Progenitor cell of endocrine pancreas (in vitro differentiated cells): ENCODE measurements around the gene LDB3. TPM values are rescaled to one million over a fixed set of nuclear protein-coding genes. Genes with fewer than 3 reads are reported as not detected.
A peak's percentile ranks its signal among the peaks of the same experiment; 100 is the strongest.

Experiments used
- DNase-seq: peaks from one replicate; pipeline ENCODE4 v3.0.0; 2021; ENCODE audit warnings: low spot score; ENCODE audit not compliant: unreplicated experiment
- H3K27ac Mint-ChIP-seq: 2 replicates; pipeline ENCODE4 v1.8.0; 2021; ENCODE audit warnings: mild to moderate bottlenecking, moderate library complexity, mixed read lengths
- H3K27me3 Mint-ChIP-seq: 2 replicates; pipeline ENCODE4 v1.8.0; 2021; ENCODE audit warnings: mixed read lengths
- H3K36me3 Mint-ChIP-seq: 2 replicates; pipeline ENCODE4 v1.8.0; 2022; ENCODE audit warnings: mixed read lengths; ENCODE audit not compliant: insufficient read depth
- H3K4me1 Mint-ChIP-seq: 2 replicates; pipeline ENCODE4 v1.8.0; 2021; ENCODE audit warnings: low read depth, mixed read lengths
- H3K4me3 Mint-ChIP-seq: 2 replicates; pipeline ENCODE4 v1.8.0; 2021; ENCODE audit warnings: low read depth, mild to moderate bottlenecking, moderate library complexity, mixed read lengths
- H3K9me3 Mint-ChIP-seq: 2 replicates; pipeline ENCODE4 v1.8.0; 2021; ENCODE audit warnings: low read depth, mixed read lengths
- CTCF ChIP-seq: fragments of 200-600 bp; sonication (generic); IDR thresholded peaks from one replicate; pipeline ENCODE4 v1.5.0; 2021; ENCODE audit warnings: antibody characterized with exemption, mild to moderate bottlenecking; ENCODE audit not compliant: unreplicated experiment
- total RNA-seq: library from RNA; stranded (reverse); gene quantifications from 2 replicates; pipeline ENCODE4 v1.2.1, GENCODE V29; 2021

LDB3 gene
- total RNA-seq, 1 donor from 2014 or later: 0.26 TPM

DNA sequence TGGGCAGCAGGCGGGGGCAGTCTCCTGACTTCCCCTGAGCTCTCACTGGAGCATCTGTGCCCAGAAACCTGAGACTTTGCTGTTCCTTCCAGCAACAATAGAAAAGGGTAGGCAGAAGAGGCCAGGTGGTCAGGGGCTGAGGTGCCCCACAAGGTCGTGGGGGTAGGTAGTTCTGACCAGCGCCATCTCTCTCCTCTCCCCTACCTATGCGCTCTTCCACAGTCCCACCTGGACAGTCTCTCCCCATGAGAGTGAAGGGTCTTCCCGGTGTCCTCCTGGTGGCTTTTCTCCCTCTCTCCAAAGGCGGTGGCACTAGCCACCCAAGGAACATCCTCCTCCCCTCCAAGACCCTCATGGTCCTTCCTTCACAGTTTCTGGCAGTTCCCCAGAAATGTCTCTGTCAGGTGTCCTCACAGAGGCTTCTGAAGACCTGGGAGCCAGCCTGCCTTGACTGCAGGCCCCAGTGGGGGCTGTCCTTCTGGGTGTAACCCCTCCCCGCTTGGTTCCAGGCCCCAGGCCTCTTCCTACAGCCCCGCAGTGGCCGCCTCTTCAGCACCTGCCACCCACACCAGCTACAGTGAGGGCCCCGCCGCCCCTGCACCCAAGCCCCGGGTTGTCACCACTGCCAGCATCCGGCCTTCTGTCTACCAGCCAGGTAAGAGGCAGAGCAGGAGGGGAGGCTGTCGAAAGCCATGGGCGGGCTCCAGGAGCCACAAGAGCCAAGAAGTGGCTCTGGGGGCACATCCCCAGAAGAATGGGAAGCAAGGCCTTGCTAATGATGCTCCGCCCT lies 41.3 kb downstream of the LDB3 start:
- H3K27me3 Mint-ChIP-seq: peaks cover 4% of the 10 kb centered on the region
- no peaks in the 10 kb centered on the region for H3K9me3 Mint-ChIP-seq
- peak overlapping the region; percentile 50 for H3K4me3 Mint-ChIP-seq
- H3K36me3 Mint-ChIP-seq: no peaks in the 10 kb centered on the region
- DNase-seq: no peak
- peaks cover 5% of the 10 kb centered on the region for H3K4me1 Mint-ChIP-seq
- H3K27ac Mint-ChIP-seq: peak overlapping the region; percentile 88
- no peak for TF ChIP-seq CTCF

GRCh38 chr10:86710987-86711512 lies 42.7 kb downstream of the LDB3 start:
- Mint-ChIP-seq H3K36me3 (no peaks in the 10 kb centered on the region), H3K9me3 (no peaks in the 10 kb centered on the region), H3K27me3 (peaks cover 4% of the 10 kb centered on the region), H3K4me1 (peaks cover 12% of the 10 kb centered on the region), H3K27ac (peak overlapping the region; percentile 88), H3K4me3 (peak overlapping the region; percentile 77)
- peak; percentile 86 for TF ChIP-seq CTCF
- DNase-seq: peak; percentile 82

DNA sequence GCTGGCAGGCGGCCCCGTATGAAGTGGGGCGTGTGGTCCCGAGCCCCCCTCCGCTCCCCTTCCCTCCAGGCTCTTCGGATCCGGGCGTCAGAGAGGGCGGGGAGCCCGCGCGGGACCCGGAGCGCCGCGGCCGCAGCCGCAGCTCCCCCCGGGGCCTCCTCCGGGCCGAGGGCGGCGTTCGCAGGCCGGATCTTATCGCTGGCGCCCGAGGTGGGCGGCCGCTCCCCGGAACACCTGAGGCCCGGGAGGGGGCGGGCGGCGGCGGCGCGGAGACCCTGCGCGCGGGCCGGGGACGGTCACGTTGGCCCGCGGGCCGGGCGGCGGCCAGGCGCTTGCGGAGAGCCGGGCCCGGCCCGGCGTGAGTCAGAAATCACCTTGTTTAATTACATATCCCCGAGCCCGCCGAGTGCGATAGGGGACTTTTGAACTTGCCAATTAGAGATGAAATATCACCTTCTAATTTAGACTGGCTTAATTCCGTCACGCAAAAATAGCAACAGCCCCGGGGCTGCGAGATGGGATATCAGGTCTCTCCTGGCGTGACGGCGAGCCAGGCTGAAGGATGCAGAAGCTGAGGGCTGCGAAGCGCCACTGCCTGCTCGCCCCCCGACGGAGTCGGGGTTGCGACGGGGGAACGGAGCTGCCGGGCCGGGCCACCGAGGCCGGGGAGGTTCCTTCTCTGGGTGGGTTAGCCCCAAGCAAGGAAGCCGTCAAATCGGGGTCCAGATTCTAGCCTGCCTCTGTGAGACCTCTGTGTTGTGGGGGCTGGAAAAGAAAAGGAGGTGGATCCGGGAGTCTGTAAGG lies 43.4 kb downstream of the LDB3 start:
- Mint-ChIP-seq H3K27ac (peak overlapping the region; percentile 91), H3K9me3 (no peaks in the 10 kb centered on the region), H3K27me3 (peaks cover 4% of the 10 kb centered on the region), H3K4me1 (peaks cover 12% of the 10 kb centered on the region), H3K4me3 (peak overlapping the region; percentile 77), H3K36me3 (no peaks in the 10 kb centered on the region)
- DNase-seq: peak; percentile 39
- no peak for TF ChIP-seq CTCF

DNA sequence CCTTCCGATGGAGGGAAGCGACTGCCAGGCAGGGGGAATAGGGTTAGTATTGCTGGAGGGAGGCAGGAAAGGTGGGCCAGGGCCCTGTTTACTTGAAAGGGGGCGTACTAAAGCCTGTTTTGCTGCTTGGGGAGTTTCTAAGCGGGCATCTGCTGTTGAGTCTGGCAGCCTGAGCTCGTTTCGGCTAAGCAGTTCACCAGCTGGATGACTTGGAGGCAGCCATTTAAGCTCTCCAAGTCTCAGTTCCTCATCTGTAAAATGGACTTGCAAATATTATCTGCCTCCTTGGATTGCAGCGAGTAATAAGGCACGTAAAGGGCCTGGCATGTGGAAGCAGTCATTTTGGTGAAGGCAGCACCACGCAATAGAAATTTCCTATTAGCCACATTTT lies 44.0 kb downstream of the LDB3 start:
- Mint-ChIP-seq H3K27me3 (peaks cover 4% of the 10 kb centered on the region), H3K4me3 (peak overlapping the region; percentile 74), H3K36me3 (no peaks in the 10 kb centered on the region), H3K9me3 (no peaks in the 10 kb centered on the region), H3K27ac (peak overlapping the region; percentile 91), H3K4me1 (peaks cover 12% of the 10 kb centered on the region)
- no peak for DNase-seq
- TF ChIP-seq CTCF: no peak

- DNase-seq: no peak
- Mint-ChIP-seq H3K9me3 (no peaks in the 10 kb centered on the region), H3K27ac (no peak overlapping the region), H3K4me1 (peaks cover 12% of the 10 kb centered on the region), H3K36me3 (no peaks in the 10 kb centered on the region), H3K4me3 (no peak overlapping the region), H3K27me3 (peaks cover 6% of the 10 kb centered on the region)
- TF ChIP-seq CTCF: no peak
These were observed 47.0 kb downstream of the LDB3 start for GRCh38 chr10:86715156-86715795.
